ENCODE data around the gene TFPI2.

TFPI2 gene

DNA sequence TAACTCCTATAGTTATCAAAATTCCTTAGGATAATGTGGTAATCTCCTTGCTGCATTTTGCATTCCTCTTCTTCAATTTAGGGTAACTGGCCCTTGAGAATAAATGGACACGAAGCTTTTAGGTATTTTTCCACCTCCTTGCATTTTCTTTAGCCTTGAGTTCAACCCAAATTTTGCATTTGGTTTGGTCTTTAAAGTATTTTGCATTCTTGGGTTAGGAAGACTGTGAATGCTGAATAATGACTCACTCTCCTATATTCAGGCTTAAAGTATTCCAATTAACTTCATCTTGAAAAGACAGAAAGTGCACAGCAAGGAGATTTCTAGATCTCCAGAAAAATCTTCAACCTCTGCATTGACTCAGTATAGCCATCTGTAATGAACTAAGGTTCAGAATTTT is 47.3 kb downstream of the TFPI2 start:
- H3K27ac ChIP-seq (ENCODE audit: low read depth, low read length) = no peak overlapping the region
- no peaks in the 10 kb centered on the region for H3K27me3 ChIP-seq (ENCODE audit: control insufficient read depth in 1 of 2, insufficient read depth in 2 of 2, low read length in 2 of 2)
- H3K36me3 ChIP-seq (ENCODE audit: insufficient read depth, low read length) = no peaks in the 10 kb centered on the region
- no peak overlapping the region for H3K9ac ChIP-seq (ENCODE audit: low read length)
- no peak overlapping the region for H3K4me3 ChIP-seq (ENCODE audit: low read depth in 1 of 2, low read length in 2 of 2)
- no peaks in the 10 kb centered on the region for H3K9me3 ChIP-seq (ENCODE audit: low read length)
- H3K4me1 ChIP-seq (ENCODE audit: insufficient read depth, low read length) = no peaks in the 10 kb centered on the region

DNA sequence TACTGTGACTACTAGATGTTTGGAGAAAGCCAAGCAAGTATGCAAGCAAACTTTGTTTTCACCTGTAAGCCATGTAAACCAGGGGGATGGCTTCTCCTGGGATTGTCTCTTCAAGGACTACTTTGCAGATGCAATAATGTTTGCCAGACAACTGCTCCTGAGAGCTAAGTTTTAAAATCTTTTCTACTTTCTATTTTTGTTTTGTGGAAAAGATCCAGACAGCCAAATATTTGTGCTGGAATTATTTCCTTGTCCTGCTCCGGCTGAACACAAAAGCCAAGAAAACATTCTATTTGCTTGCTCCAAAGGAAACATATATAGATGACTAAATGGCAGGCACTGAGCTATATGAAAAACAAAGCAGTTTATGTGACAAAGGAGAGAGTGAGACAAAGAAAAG is 51.6 kb downstream of the TFPI2 start:
- Histone ChIP-seq H3K9me3 (ENCODE audit: low read length) (no peaks in the 10 kb centered on the region), H3K27me3 (ENCODE audit: control insufficient read depth in 1 of 2, insufficient read depth in 2 of 2, low read length in 2 of 2) (no peaks in the 10 kb centered on the region), H3K4me3 (ENCODE audit: low read depth in 1 of 2, low read length in 2 of 2) (no peak overlapping the region), H3K4me1 (ENCODE audit: insufficient read depth, low read length) (no peaks in the 10 kb centered on the region), H3K9ac (ENCODE audit: low read length) (no peak overlapping the region), H3K36me3 (ENCODE audit: insufficient read depth, low read length) (no peaks in the 10 kb centered on the region), H3K27ac (ENCODE audit: low read depth, low read length) (no peak overlapping the region)

DNA sequence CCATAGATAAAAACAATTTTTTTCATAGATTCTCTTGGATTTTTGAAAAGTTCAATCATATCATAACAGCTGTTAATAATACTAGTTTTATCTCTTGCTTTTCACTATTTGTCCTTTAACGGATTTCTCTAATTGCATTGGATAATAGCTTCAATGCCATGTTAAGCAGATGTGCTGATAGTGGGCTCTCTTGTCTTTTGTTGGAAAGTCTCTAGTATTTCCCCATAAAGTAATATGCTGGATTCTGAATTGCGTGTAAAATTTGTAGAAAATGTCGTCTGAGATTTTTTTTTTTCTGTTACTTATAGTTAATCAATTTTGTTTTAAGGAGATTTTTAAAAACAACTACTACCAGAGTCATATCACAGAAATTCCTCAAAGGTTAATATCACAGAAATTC is 53.3 kb downstream of the TFPI2 start:
- Histone ChIP-seq H3K4me3 (ENCODE audit: low read depth in 1 of 2, low read length in 2 of 2) (no peak overlapping the region), H3K36me3 (ENCODE audit: insufficient read depth, low read length) (no peaks in the 10 kb centered on the region), H3K27me3 (ENCODE audit: control insufficient read depth in 1 of 2, insufficient read depth in 2 of 2, low read length in 2 of 2) (no peaks in the 10 kb centered on the region), H3K27ac (ENCODE audit: low read depth, low read length) (no peak overlapping the region), H3K9me3 (ENCODE audit: low read length) (no peaks in the 10 kb centered on the region), H3K4me1 (ENCODE audit: insufficient read depth, low read length) (no peaks in the 10 kb centered on the region), H3K9ac (ENCODE audit: low read length) (no peak overlapping the region)

DNA sequence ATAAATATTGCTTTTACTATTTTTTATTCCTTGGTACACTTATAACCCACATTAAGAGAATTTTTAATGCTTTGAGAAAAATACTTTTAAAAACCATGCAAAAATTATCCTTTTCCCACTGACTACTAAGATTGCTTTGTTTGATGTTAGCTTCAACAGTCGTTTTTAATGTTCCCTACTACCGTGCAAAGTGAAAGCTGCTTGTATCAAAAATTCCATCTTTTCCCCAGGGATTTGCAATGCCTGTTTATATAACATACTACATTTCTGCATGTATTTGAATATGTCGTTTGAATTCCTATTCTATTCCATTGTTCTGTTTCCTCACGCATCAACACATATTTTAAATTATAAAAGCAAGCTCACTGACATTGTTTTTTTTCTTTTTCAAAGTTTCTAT is 54.4 kb downstream of the TFPI2 start:
- H3K36me3 ChIP-seq (ENCODE audit: insufficient read depth, low read length) = no peaks in the 10 kb centered on the region
- no peak overlapping the region for H3K27ac ChIP-seq (ENCODE audit: low read depth, low read length)
- H3K9ac ChIP-seq (ENCODE audit: low read length) = no peak overlapping the region
- no peaks in the 10 kb centered on the region for H3K9me3 ChIP-seq (ENCODE audit: low read length)
- no peak overlapping the region for H3K4me3 ChIP-seq (ENCODE audit: low read depth in 1 of 2, low read length in 2 of 2)
- no peaks in the 10 kb centered on the region for H3K27me3 ChIP-seq (ENCODE audit: control insufficient read depth in 1 of 2, insufficient read depth in 2 of 2, low read length in 2 of 2)
- no peaks in the 10 kb centered on the region for H3K4me1 ChIP-seq (ENCODE audit: insufficient read depth, low read length)

DNA sequence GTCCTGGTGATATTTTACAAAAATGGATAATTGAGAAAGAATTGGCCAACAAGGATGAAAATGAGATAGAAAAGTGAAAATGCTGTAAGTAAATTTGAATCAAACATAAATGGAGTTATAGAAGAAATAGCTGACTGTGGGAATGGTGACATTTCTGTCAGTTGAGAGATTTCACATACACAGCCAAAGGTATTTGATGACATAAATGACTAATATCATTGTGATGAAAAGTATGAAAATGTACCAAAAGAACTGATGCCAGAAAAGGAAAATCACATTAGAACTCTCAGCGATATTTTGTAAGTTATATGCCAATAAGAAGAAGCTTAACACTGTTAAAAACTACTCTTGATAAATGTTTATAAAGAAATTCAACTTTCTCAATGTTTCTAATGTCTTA is 54.9 kb downstream of the TFPI2 start:
- H3K27me3 ChIP-seq (ENCODE audit: control insufficient read depth in 1 of 2, insufficient read depth in 2 of 2, low read length in 2 of 2) = no peaks in the 10 kb centered on the region
- H3K27ac ChIP-seq (ENCODE audit: low read depth, low read length) = no peak overlapping the region
- H3K36me3 ChIP-seq (ENCODE audit: insufficient read depth, low read length) = no peaks in the 10 kb centered on the region
- no peaks in the 10 kb centered on the region for H3K9me3 ChIP-seq (ENCODE audit: low read length)
- H3K4me3 ChIP-seq (ENCODE audit: low read depth in 1 of 2, low read length in 2 of 2) = no peak overlapping the region
- H3K9ac ChIP-seq (ENCODE audit: low read length) = no peak overlapping the region
- no peaks in the 10 kb centered on the region for H3K4me1 ChIP-seq (ENCODE audit: insufficient read depth, low read length)
